ENCODE measurements around the gene PLIN5.

GRCh38 chr19:4570916-4571304, 35.9 kb upstream of the PLIN5 start:
- TF ChIP-seq, protein P1, sequence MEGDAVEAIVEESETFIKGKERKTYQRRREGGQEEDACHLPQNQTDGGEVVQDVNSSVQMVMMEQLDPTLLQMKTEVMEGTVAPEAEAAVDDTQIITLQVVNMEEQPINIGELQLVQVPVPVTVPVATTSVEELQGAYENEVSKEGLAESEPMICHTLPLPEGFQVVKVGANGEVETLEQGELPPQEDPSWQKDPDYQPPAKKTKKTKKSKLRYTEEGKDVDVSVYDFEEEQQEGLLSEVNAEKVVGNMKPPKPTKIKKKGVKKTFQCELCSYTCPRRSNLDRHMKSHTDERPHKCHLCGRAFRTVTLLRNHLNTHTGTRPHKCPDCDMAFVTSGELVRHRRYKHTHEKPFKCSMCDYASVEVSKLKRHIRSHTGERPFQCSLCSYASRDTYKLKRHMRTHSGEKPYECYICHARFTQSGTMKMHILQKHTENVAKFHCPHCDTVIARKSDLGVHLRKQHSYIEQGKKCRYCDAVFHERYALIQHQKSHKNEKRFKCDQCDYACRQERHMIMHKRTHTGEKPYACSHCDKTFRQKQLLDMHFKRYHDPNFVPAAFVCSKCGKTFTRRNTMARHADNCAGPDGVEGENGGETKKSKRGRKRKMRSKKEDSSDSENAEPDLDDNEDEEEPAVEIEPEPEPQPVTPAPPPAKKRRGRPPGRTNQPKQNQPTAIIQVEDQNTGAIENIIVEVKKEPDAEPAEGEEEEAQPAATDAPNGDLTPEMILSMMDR (IDR thresholded peaks at IDR 0.05 in 2 of 3, conservative IDR thresholded peaks at IDR 0.05 in 1 of 3; ENCODE audit: borderline replicate concordance in 1 of 3, insufficient read depth in 1 of 3, low read depth in 2 of 3, low read length in 2 of 3): no peak
- no peak for TF ChIP-seq POLR2AphosphoS5 (IDR thresholded peaks at IDR 0.05; ENCODE audit: low read depth, low read length)
- TF ChIP-seq POLR2A (IDR thresholded peaks at IDR 0.05; ENCODE audit: borderline replicate concordance, extremely low read depth, insufficient read depth, insufficient read length): no peak
- TF ChIP-seq RAD21 (IDR thresholded peaks at IDR 0.05; ENCODE audit: low read depth): no peak
- TF ChIP-seq EZH2 (IDR thresholded peaks at IDR 0.05): no peak
- no peak for TF ChIP-seq FOSL1 (IDR thresholded peaks at IDR 0.05; ENCODE audit: low read depth)
- no peak for TF ChIP-seq YY1 (IDR thresholded peaks at IDR 0.05; ENCODE audit: extremely low read depth, insufficient replicate concordance, low read depth, low read length)
- no peak for TF ChIP-seq EZH2phosphoT487 (IDR thresholded peaks at IDR 0.05; ENCODE audit: borderline replicate concordance)

Measured in HCT116 (cell line).